ENCODE measurements around the gene PARD6G.

DNA sequence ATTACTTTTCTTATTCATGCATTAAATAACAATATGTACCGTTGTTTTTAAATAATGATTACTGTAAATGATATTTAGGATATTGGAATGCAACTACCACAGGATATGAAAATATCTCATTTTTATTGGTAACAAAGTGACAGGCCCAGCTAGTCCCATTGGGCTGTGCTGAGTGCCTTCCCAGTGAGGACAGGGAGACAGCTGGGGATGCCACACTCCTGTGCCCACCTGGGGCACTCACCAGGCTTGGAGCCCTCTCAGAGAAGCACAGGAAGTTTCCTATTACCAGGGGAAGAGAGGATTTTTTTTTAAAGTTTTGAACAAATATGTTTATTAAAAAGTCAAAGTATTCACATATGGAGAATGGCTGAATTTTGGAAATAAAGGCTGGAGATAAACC, 48.9 kb downstream of the PARD6G start:
- TF ChIP-seq EZH2 (IDR thresholded peaks at IDR 0.05), result no peak
- no peak for TF ChIP-seq POLR2AphosphoS5 (IDR thresholded peaks at IDR 0.05; ENCODE audit: borderline replicate concordance, low read depth, low read length)
